Subcutaneous abdominal adipose tissue (tissue), 5 donors: ENCODE measurements around the gene PAX8.
"Not testable (repeated sequence)": the region's sequence is repeated elsewhere in the genome, so short reads cannot be mapped to it uniquely, and the experiment has no call there.

Source experiments
- H3K27ac ChIP-seq: one replicate; pipeline ENCODE4 v1.7.0; 2013; ENCODE audit warnings: low read depth, mild to moderate bottlenecking, inconsistent platforms, low read length, moderate library complexity
- H3K27me3 ChIP-seq, 5 donors: one replicate each; pipeline ENCODE4 v1.7.0; 2013; ENCODE audit warnings: low read length in 5 of 5, inconsistent platforms in 1 of 5; ENCODE audit not compliant: control insufficient read depth in 5 of 5, insufficient read depth in 4 of 5
- H3K36me3 ChIP-seq, 5 donors: one replicate each; pipeline ENCODE4 v1.7.0; 2013; ENCODE audit warnings: low read length in 5 of 5; ENCODE audit not compliant: control insufficient read depth in 5 of 5, insufficient read depth in 5 of 5
- H3K4me1 ChIP-seq, 5 donors: one replicate each; pipeline ENCODE4 v1.7.0; 2013; ENCODE audit warnings: low read length in 5 of 5, mild to moderate bottlenecking in 3 of 5, moderate library complexity in 1 of 5; ENCODE audit not compliant: control insufficient read depth in 5 of 5, insufficient read depth in 5 of 5
- H3K4me3 ChIP-seq, 5 donors: one replicate each; pipeline ENCODE4 v1.7.0; 2013; ENCODE audit warnings: low read length in 5 of 5, low read depth in 1 of 5
- H3K9ac ChIP-seq, 5 donors: one replicate each; pipeline ENCODE4 v1.7.0; 2013; ENCODE audit warnings: low read length in 5 of 5, mild to moderate bottlenecking in 4 of 5, moderate library complexity in 3 of 5
- H3K9me3 ChIP-seq, 5 donors: one replicate each; pipeline ENCODE4 v1.7.0; 2013; ENCODE audit warnings: low read length in 5 of 5; ENCODE audit not compliant: control insufficient read depth in 5 of 5
- donor health status: healthy.
- donor health status: healthy.
- donor health status: healthy.
- donor health status: healthy.
- donor health status: healthy.

The PAX8 gene

DNA sequence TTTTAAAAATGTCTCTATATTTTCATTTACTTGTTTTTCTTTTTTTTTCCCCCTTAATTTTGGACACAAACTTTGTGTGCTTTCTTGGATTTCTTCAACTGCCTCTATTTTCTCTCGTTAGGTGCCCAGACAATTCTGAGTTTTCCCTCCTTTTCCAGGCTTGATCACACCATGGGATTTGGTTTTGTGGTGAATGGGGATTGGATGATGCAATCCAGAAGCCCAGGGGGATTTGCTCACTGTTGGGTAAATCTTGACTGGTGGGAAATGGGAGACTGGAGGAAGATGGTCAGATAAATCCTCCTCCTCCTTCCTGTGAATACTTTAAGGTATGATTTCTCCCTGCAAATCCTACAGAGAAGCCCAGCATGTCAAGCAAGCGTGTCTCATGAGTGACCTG is 19.5 kb upstream of the PAX8 start:
- H3K4me1 ChIP-seq = no peaks in the 10 kb centered on the region
- H3K9ac ChIP-seq = no peak overlapping the region
- H3K27ac ChIP-seq = no peak overlapping the region
- H3K27me3 ChIP-seq = no peaks in the 10 kb centered on the region
- no peaks in the 10 kb centered on the region for H3K36me3 ChIP-seq
- no peak overlapping the region for H3K4me3 ChIP-seq
- no peaks in the 10 kb centered on the region for H3K9me3 ChIP-seq

DNA sequence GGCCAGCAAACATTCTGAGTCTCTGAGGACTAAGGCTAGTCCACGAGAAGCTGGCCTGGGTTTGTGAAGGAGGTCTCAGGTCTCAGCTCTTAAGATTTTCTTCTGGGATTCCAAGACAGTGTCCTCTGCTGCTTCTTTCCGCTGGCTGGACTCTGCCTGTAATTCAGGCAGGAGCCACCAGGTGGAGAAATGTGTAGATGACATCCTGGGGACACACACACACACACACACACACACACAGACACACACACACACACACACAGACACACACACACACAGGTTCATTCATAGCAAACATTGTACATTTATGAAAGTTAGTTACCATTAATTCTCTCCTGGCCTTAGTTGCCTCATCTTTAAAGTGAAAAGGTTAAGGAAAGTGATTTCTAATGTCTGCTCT is 18.9 kb upstream of the PAX8 start:
- not testable (repeated sequence) for H3K9me3 ChIP-seq, H3K27me3 ChIP-seq, H3K4me1 ChIP-seq, H3K27ac ChIP-seq, H3K4me3 ChIP-seq, H3K36me3 ChIP-seq, H3K9ac ChIP-seq

- Histone ChIP-seq H3K36me3 (no peaks in the 10 kb centered on the region), H3K27ac (no peak overlapping the region), H3K4me1 (peaks cover 0 to 5% (median 0%) of the 10 kb centered on the region in 5 donors), H3K9ac (no peak overlapping the region), H3K4me3 (no peak overlapping the region), H3K27me3 (peaks cover 0 to 18% (median 6%) of the 10 kb centered on the region in 5 donors), H3K9me3 (no peaks in the 10 kb centered on the region)
Measured at GRCh38 chr2:113291191-113291590, 12.5 kb upstream of the PAX8 start.

- H3K27ac ChIP-seq, H3K4me3 ChIP-seq, H3K36me3 ChIP-seq, H3K9me3 ChIP-seq, H3K9ac ChIP-seq: not testable (repeated sequence)
- Histone ChIP-seq H3K27me3 (peaks cover 0 to 18% (median 6%) of the 10 kb centered on the region in 5 donors), H3K4me1 (peaks cover 0 to 14% (median 11%) of the 10 kb centered on the region in 5 donors)
Measured at GRCh38 chr2:113288674-113289149, 10.0 kb upstream of the PAX8 start.

- not testable (repeated sequence) for H3K27ac ChIP-seq, H3K9ac ChIP-seq, H3K9me3 ChIP-seq, H3K4me3 ChIP-seq, H3K36me3 ChIP-seq
- Histone ChIP-seq H3K27me3 (peaks cover 0 to 18% (median 6%) of the 10 kb centered on the region in 5 donors), H3K4me1 (peaks cover 0 to 19% (median 16%) of the 10 kb centered on the region in 5 donors)
Measured at GRCh38 chr2:113288117-113288673, 9.5 kb upstream of the PAX8 start.

GRCh38 chr2:113285816-113286215 is 7.1 kb upstream of the PAX8 start:
- peaks cover 0 to 5% (median 2%) of the 10 kb centered on the region in 5 donors for H3K27me3 ChIP-seq
- no peaks in the 10 kb centered on the region for H3K9me3 ChIP-seq
- H3K27ac ChIP-seq = no peak overlapping the region
- H3K9ac ChIP-seq = no peak overlapping the region
- H3K4me3 ChIP-seq = no peak overlapping the region
- H3K4me1 ChIP-seq = peaks cover 6 to 29% (median 25%) of the 10 kb centered on the region in 5 donors
- H3K36me3 ChIP-seq = no peaks in the 10 kb centered on the region

DNA sequence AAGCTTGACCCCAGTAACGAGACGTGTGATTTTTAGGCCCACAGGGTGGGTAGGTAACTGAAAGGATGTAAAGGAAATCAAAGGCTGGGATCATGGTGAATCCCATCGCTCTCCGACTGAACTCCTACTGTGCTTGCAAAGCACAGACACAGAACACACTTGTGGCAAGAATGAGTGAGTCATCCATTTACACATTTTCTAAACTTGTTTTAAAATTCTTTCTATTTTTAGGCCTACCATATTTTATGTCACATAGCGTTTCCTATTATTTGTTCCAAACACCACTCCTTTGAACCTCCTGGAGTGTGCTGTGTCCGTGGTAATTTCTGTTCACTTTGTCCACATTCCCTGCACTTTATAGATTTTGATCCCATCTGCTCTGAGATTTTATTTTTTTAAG is 6.3 kb upstream of the PAX8 start:
- H3K9ac ChIP-seq, H3K4me3 ChIP-seq, H3K27me3 ChIP-seq, H3K36me3 ChIP-seq, H3K27ac ChIP-seq, H3K9me3 ChIP-seq: not testable (repeated sequence)
- peaks cover 6 to 29% (median 25%) of the 10 kb centered on the region in 5 donors for H3K4me1 ChIP-seq

DNA sequence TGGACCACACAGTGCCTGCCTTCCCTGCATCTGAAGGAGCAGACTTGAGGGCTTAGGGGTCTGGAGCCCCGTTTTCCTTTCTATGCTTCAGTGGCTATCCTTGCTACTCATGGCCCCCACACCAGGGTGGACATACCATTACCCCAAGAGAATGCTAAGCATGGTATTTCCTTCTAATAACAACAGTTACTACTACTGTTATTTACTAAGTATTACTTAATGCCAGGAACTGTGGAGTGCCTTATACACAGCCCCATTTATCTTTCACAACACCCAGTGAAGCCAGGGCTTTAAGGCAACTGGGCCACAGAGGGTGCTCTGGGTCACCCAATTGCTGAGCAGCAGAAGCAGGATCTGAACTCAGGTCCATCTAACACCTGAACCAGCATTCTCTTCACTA is 5.8 kb upstream of the PAX8 start:
- Histone ChIP-seq H3K9ac (no peak overlapping the region), H3K9me3 (no peaks in the 10 kb centered on the region), H3K4me1 (peaks cover 6 to 29% (median 25%) of the 10 kb centered on the region in 5 donors), H3K4me3 (no peak overlapping the region), H3K27me3 (no peaks in the 10 kb centered on the region), H3K36me3 (no peaks in the 10 kb centered on the region), H3K27ac (peak overlapping the region; percentile 35)

DNA sequence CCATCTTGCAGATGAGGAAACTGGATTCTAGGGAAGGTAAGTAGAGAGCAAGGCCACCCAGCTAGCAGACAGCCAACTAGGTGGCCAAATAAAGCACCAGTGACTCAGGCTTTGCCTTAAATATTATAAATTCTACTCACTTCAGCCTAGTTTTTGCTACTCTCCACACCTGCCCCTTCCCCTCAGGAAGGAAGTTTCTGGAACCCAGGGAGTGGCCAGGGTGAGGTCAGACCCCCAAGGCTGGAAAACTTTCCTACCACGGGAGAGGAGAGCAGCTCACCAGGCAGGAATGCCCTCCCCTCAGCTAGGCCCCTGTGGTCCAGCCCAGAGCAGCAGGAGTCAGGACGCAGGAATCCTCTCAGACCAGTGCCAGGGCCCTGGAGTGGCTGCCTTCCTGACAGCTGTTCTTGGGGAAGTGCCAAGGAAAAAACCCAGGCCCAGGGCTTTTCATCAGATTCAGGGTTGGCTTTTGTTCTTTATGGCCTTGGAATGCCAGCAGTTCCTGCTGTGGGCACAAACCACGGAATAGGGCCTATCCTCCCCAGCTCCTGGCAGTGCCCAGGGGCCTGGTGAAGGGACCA is 5.1 kb upstream of the PAX8 start:
- Histone ChIP-seq H3K27me3 (peaks cover 0 to 5% (median 3%) of the 10 kb centered on the region in 5 donors), H3K9ac (no peak overlapping the region), H3K4me3 (no peak overlapping the region), H3K9me3 (no peaks in the 10 kb centered on the region), H3K36me3 (no peaks in the 10 kb centered on the region), H3K27ac (peak overlapping the region; percentile 35), H3K4me1 (peaks cover 6 to 29% (median 25%) of the 10 kb centered on the region in 5 donors)

- no peaks in the 10 kb centered on the region for H3K36me3 ChIP-seq
- H3K9me3 ChIP-seq = no peaks in the 10 kb centered on the region
- H3K4me3 ChIP-seq = no peak overlapping the region
- peaks cover 6 to 29% (median 28%) of the 10 kb centered on the region in 5 donors for H3K4me1 ChIP-seq
- H3K27ac ChIP-seq = peak overlapping the region; percentile 35
- peaks cover 7 to 14% (median 12%) of the 10 kb centered on the region in 5 donors for H3K27me3 ChIP-seq
- H3K9ac ChIP-seq = no peak overlapping the region
Measured at GRCh38 chr2:113282747-113283533, 4.2 kb upstream of the PAX8 start.
